ENCODE measurements around the gene NAALADL2. TPM values are rescaled to one million over a fixed set of nuclear protein-coding genes. Genes with fewer than 3 reads are reported as not detected.
"Not testable (repeated sequence)": the region's sequence is repeated elsewhere in the genome, so short reads cannot be mapped to it uniquely, and the experiment has no call there.

Gene NAALADL2
- total RNA-seq, 1 donor: 1.3 TPM

GRCh38 chr3:175763948-175764347 lies 904.8 kb downstream of the NAALADL2 start:
- Histone ChIP-seq H3K4me3 (ENCODE audit: low read length) (no peak overlapping the region), H3K9me3 (ENCODE audit: low read depth, low read length) (no peaks in the 10 kb centered on the region), H3K4me1 (ENCODE audit: insufficient read depth, low read length) (no peaks in the 10 kb centered on the region), H3K27me3 (ENCODE audit: insufficient read depth, low read length) (no peaks in the 10 kb centered on the region)

- no peak overlapping the region for H3K4me3 ChIP-seq (ENCODE audit: low read length)
- no peaks in the 10 kb centered on the region for H3K9me3 ChIP-seq (ENCODE audit: low read depth, low read length)
- H3K27me3 ChIP-seq (ENCODE audit: insufficient read depth, low read length): no peaks in the 10 kb centered on the region
- H3K4me1 ChIP-seq (ENCODE audit: insufficient read depth, low read length): no peaks in the 10 kb centered on the region
Measured at GRCh38 chr3:175764722-175765121, 905.6 kb downstream of the NAALADL2 start.

GRCh38 chr3:175770426-175770825 lies 911.3 kb downstream of the NAALADL2 start:
- H3K27me3 ChIP-seq (ENCODE audit: insufficient read depth, low read length): no peaks in the 10 kb centered on the region
- no peaks in the 10 kb centered on the region for H3K4me1 ChIP-seq (ENCODE audit: insufficient read depth, low read length)
- no peaks in the 10 kb centered on the region for H3K9me3 ChIP-seq (ENCODE audit: low read depth, low read length)
- H3K4me3 ChIP-seq (ENCODE audit: low read length): no peak overlapping the region

GRCh38 chr3:175777495-175777894 lies 918.4 kb downstream of the NAALADL2 start:
- no peaks in the 10 kb centered on the region for H3K27me3 ChIP-seq (ENCODE audit: insufficient read depth, low read length)
- H3K9me3 ChIP-seq (ENCODE audit: low read depth, low read length): no peaks in the 10 kb centered on the region
- no peak overlapping the region for H3K4me3 ChIP-seq (ENCODE audit: low read length)
- no peaks in the 10 kb centered on the region for H3K4me1 ChIP-seq (ENCODE audit: insufficient read depth, low read length)

- Histone ChIP-seq H3K9me3 (ENCODE audit: low read depth, low read length) (no peaks in the 10 kb centered on the region), H3K4me1 (ENCODE audit: insufficient read depth, low read length) (no peaks in the 10 kb centered on the region), H3K4me3 (ENCODE audit: low read length) (no peak overlapping the region), H3K27me3 (ENCODE audit: insufficient read depth, low read length) (no peaks in the 10 kb centered on the region)
Measured at GRCh38 chr3:175777965-175778364, 918.8 kb downstream of the NAALADL2 start.

GRCh38 chr3:175778994-175779393 lies 919.9 kb downstream of the NAALADL2 start:
- H3K9me3 ChIP-seq (ENCODE audit: low read depth, low read length): no peaks in the 10 kb centered on the region
- no peak overlapping the region for H3K4me3 ChIP-seq (ENCODE audit: low read length)
- H3K27me3 ChIP-seq (ENCODE audit: insufficient read depth, low read length): no peaks in the 10 kb centered on the region
- no peaks in the 10 kb centered on the region for H3K4me1 ChIP-seq (ENCODE audit: insufficient read depth, low read length)

GRCh38 chr3:175787109-175787508 lies 928.0 kb downstream of the NAALADL2 start:
- not testable (repeated sequence) for H3K27me3 ChIP-seq (ENCODE audit: insufficient read depth, low read length); H3K4me1 ChIP-seq (ENCODE audit: insufficient read depth, low read length); H3K4me3 ChIP-seq (ENCODE audit: low read length); H3K9me3 ChIP-seq (ENCODE audit: low read depth, low read length)

- no peaks in the 10 kb centered on the region for H3K4me1 ChIP-seq (ENCODE audit: insufficient read depth, low read length)
- no peaks in the 10 kb centered on the region for H3K9me3 ChIP-seq (ENCODE audit: low read depth, low read length)
- no peaks in the 10 kb centered on the region for H3K27me3 ChIP-seq (ENCODE audit: insufficient read depth, low read length)
- no peak overlapping the region for H3K4me3 ChIP-seq (ENCODE audit: low read length)
Measured at GRCh38 chr3:175792245-175792644, 933.1 kb downstream of the NAALADL2 start.

GRCh38 chr3:175798326-175798725 lies 939.2 kb downstream of the NAALADL2 start:
- Histone ChIP-seq H3K9me3 (ENCODE audit: low read depth, low read length) (no peaks in the 10 kb centered on the region), H3K4me1 (ENCODE audit: insufficient read depth, low read length) (no peaks in the 10 kb centered on the region), H3K27me3 (ENCODE audit: insufficient read depth, low read length) (no peaks in the 10 kb centered on the region), H3K4me3 (ENCODE audit: low read length) (no peak overlapping the region)

- H3K4me1 ChIP-seq (ENCODE audit: insufficient read depth, low read length): no peaks in the 10 kb centered on the region
- no peak overlapping the region for H3K4me3 ChIP-seq (ENCODE audit: low read length)
- H3K27me3 ChIP-seq (ENCODE audit: insufficient read depth, low read length): no peaks in the 10 kb centered on the region
- no peaks in the 10 kb centered on the region for H3K9me3 ChIP-seq (ENCODE audit: low read depth, low read length)
Measured at GRCh38 chr3:175805825-175806224, 946.7 kb downstream of the NAALADL2 start.

GRCh38 chr3:175807175-175807574 lies 948.0 kb downstream of the NAALADL2 start:
- no peak overlapping the region for H3K4me3 ChIP-seq (ENCODE audit: low read length)
- no peaks in the 10 kb centered on the region for H3K9me3 ChIP-seq (ENCODE audit: low read depth, low read length)
- no peaks in the 10 kb centered on the region for H3K27me3 ChIP-seq (ENCODE audit: insufficient read depth, low read length)
- H3K4me1 ChIP-seq (ENCODE audit: insufficient read depth, low read length): no peaks in the 10 kb centered on the region

GRCh38 chr3:175818811-175819464 lies 959.8 kb downstream of the NAALADL2 start:
- H3K4me3 ChIP-seq (ENCODE audit: low read length): no peak overlapping the region
- H3K9me3 ChIP-seq (ENCODE audit: low read depth, low read length): peaks cover 24% of the 10 kb centered on the region
- no peaks in the 10 kb centered on the region for H3K4me1 ChIP-seq (ENCODE audit: insufficient read depth, low read length)
- no peaks in the 10 kb centered on the region for H3K27me3 ChIP-seq (ENCODE audit: insufficient read depth, low read length)

- H3K4me1 ChIP-seq (ENCODE audit: insufficient read depth, low read length); H3K4me3 ChIP-seq (ENCODE audit: low read length); H3K27me3 ChIP-seq (ENCODE audit: insufficient read depth, low read length): not testable (repeated sequence)
- peaks cover 19% of the 10 kb centered on the region for H3K9me3 ChIP-seq (ENCODE audit: low read depth, low read length)
Measured at GRCh38 chr3:175822766-175823491, 963.8 kb downstream of the NAALADL2 start.

- H3K4me3 ChIP-seq (ENCODE audit: low read length); H3K27me3 ChIP-seq (ENCODE audit: insufficient read depth, low read length); H3K4me1 ChIP-seq (ENCODE audit: insufficient read depth, low read length); H3K9me3 ChIP-seq (ENCODE audit: low read depth, low read length): not testable (repeated sequence)
Measured at GRCh38 chr3:175825016-175825580, 966.0 kb downstream of the NAALADL2 start.

GRCh38 chr3:175826759-175827158 lies 967.6 kb downstream of the NAALADL2 start:
- Histone ChIP-seq H3K4me3 (ENCODE audit: low read length) (no peak overlapping the region), H3K9me3 (ENCODE audit: low read depth, low read length) (no peaks in the 10 kb centered on the region), H3K4me1 (ENCODE audit: insufficient read depth, low read length) (no peaks in the 10 kb centered on the region), H3K27me3 (ENCODE audit: insufficient read depth, low read length) (no peaks in the 10 kb centered on the region)

GRCh38 chr3:175829809-175830208 lies 970.7 kb downstream of the NAALADL2 start:
- H3K4me1 ChIP-seq (ENCODE audit: insufficient read depth, low read length); H3K4me3 ChIP-seq (ENCODE audit: low read length); H3K27me3 ChIP-seq (ENCODE audit: insufficient read depth, low read length); H3K9me3 ChIP-seq (ENCODE audit: low read depth, low read length): not testable (repeated sequence)

All from mononuclear cell (primary cell).